ENCODE measurements around the gene TNS3.

DNA sequence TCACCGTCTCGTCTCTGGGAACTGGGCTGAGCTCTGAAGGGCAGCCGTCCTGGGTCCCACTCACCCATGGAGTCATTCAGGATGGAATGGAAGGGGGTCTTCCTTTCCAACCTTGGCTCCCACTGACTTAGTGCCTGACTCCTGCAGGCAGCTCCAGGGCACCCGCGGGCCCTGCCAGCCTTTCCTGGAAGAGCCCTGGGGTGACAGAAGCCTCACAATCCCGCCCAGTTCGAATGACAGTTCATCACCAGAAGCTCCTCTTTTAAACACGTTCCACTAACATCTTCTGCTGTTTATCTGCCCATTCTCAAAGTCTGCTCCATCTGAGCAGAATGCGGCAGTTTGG lies 110.6 kb downstream of the TNS3 start:
- TF ChIP-seq TEAD4 (IDR thresholded peaks at IDR 0.05; ENCODE audit: borderline replicate concordance, insufficient read depth) (no peak), RAD21 (IDR thresholded peaks at IDR 0.05; ENCODE audit: low read length) (no peak), CTCF (IDR thresholded peaks at IDR 0.05) (no peak), GABPA (IDR thresholded peaks at IDR 0.05; ENCODE audit: low read depth) (no peak), NFIC (IDR thresholded peaks at IDR 0.05; ENCODE audit: borderline replicate concordance) (no peak), SMC3 (IDR thresholded peaks at IDR 0.05; ENCODE audit: low read depth, low read length) (no peak), POLR2AphosphoS5 (IDR thresholded peaks at IDR 0.05; ENCODE audit: low read depth, low read length) (no peak), RFX5 (IDR thresholded peaks at IDR 0.05; ENCODE audit: low read length) (no peak), CHD2 (IDR thresholded peaks at IDR 0.05; ENCODE audit: low read length, partially characterized antibody) (no peak), SIN3A (IDR thresholded peaks at IDR 0.05; ENCODE audit: borderline replicate concordance, low read depth, low read length) (no peak), RXRA (IDR thresholded peaks at IDR 0.05; ENCODE audit: borderline replicate concordance, low read depth) (no peak), RCOR1 (IDR thresholded peaks at IDR 0.05; ENCODE audit: low read length) (no peak), TCF12 (IDR thresholded peaks at IDR 0.05) (no peak)
- TF ChIP-seq, protein P1, sequence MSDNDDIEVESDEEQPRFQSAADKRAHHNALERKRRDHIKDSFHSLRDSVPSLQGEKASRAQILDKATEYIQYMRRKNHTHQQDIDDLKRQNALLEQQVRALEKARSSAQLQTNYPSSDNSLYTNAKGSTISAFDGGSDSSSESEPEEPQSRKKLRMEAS (IDR thresholded peaks at IDR 0.05; ENCODE audit: low read depth) = no peak

Data from SK-N-SH (cell line).